NCI-H2196 (cell line): Measurements from ENCODE around the gene TIAL1.
"Not testable (repeated sequence)": the region's sequence is repeated elsewhere in the genome, so short reads cannot be mapped to it uniquely, and the experiment has no call there.

Source experiments
- DNase-seq: peaks from one replicate; lab custom pipeline; 2025; ENCODE audit not compliant: unreplicated experiment; lab: John Stamatoyannopoulos, UW

TIAL1 gene

GRCh38 chr10:119614686-119615085, 17.9 kb upstream of the TIAL1 start:
- DNase-seq: no peak

- no peak for DNase-seq
Measured at GRCh38 chr10:119613741-119614140, 17.0 kb upstream of the TIAL1 start.

GRCh38 chr10:119611433-119611832, 14.7 kb upstream of the TIAL1 start:
- DNase-seq: no peak

- DNase-seq: no peak
Measured at GRCh38 chr10:119609516-119609915, 12.8 kb upstream of the TIAL1 start.

- peak; percentile 3 for DNase-seq
Measured at GRCh38 chr10:119608316-119609155, 11.8 kb upstream of the TIAL1 start.

- no peak for DNase-seq
Measured at GRCh38 chr10:119604468-119604867, 7.7 kb upstream of the TIAL1 start.

GRCh38 chr10:119602241-119603095, 5.7 kb upstream of the TIAL1 start:
- DNase-seq: no peak

- no peak for DNase-seq
Measured at GRCh38 chr10:119598397-119598796, 1.6 kb upstream of the TIAL1 start.

- no peak for DNase-seq
Measured at GRCh38 chr10:119597405-119598186, 832 bp upstream of the TIAL1 start.

- DNase-seq: no peak
Measured at GRCh38 chr10:119595676-119596515, 868 bp downstream of the TIAL1 start.

GRCh38 chr10:119595134-119595675, 1.6 kb downstream of the TIAL1 start:
- peak; percentile 2 for DNase-seq

- DNase-seq: no peak
Measured at GRCh38 chr10:119588071-119588470, 8.7 kb downstream of the TIAL1 start.

- DNase-seq: no peak
Measured at GRCh38 chr10:119578355-119578754, 18.4 kb downstream of the TIAL1 start.

GRCh38 chr10:119575991-119576390, 20.8 kb downstream of the TIAL1 start:
- DNase-seq: no peak

- DNase-seq: no peak
Measured at GRCh38 chr10:119575506-119575905, 21.3 kb downstream of the TIAL1 start.

- no peak for DNase-seq
Measured at GRCh38 chr10:119567978-119568377, 28.8 kb downstream of the TIAL1 start.

- DNase-seq: no peak
Measured at GRCh38 chr10:119562097-119562496, 34.7 kb downstream of the TIAL1 start.

GRCh38 chr10:119559511-119559910, 37.3 kb downstream of the TIAL1 start:
- DNase-seq: not testable (repeated sequence)

- not testable (repeated sequence) for DNase-seq
Measured at GRCh38 chr10:119556081-119556480, 40.7 kb downstream of the TIAL1 start.

- no peak for DNase-seq
Measured at GRCh38 chr10:119555178-119555784, 41.5 kb downstream of the TIAL1 start.
